GM18499 (cell line): Measurements from ENCODE around the gene SCPEP1.

ENCODE experiments used
- ATAC-seq: cut with Tn5 transposase; IDR thresholded peaks from one replicate; pipeline ENCODE4 v1.9.1; 2021; ENCODE audit warnings: moderate number of reproducible peaks; ENCODE audit not compliant: insufficient read depth, unreplicated experiment

Gene SCPEP1

GRCh38 chr17:57034807-57035754, 57.1 kb downstream of the SCPEP1 start:
- no peak for ATAC-seq

GRCh38 chr17:57035971-57036481, 58.1 kb downstream of the SCPEP1 start:
- ATAC-seq = no peak

DNA sequence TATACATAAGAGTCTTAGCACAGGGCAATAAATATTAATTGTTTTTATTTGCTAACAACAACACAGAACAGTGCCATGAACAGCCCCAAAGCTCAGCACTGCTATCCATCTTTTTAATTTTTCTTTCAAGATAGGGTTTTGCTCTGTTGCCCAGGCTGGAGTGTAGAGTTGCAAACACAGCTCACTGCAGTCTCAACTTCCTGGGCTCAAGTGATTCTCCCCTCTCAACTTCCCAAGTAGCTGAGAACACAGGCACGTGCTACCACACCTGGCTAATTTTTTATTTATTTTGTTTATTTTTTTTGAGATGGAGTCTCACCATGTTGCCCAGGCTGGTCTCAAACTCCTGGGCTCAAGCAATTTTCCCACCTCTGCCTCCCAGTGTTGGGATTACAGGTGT, 59.5 kb downstream of the SCPEP1 start:
- no peak for ATAC-seq

DNA sequence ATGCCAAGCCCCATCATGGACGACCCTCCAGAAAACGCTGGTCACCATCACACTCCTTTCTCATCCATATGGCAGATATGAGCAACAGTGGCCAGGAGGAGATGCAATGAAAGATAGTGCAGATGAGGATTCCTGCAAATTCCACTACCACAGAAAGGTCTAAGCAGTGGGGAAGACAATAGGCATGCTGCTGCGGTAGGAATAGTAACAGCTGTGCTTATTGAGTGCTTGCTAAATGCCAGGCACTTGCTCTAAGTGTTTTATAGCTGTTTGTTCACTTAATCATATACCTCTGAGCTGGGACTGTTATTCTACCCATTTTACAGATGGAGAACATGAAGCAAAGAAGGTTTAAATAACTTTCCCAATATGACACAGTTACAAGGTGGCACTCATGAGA, 60.6 kb downstream of the SCPEP1 start:
- ATAC-seq = no peak

DNA sequence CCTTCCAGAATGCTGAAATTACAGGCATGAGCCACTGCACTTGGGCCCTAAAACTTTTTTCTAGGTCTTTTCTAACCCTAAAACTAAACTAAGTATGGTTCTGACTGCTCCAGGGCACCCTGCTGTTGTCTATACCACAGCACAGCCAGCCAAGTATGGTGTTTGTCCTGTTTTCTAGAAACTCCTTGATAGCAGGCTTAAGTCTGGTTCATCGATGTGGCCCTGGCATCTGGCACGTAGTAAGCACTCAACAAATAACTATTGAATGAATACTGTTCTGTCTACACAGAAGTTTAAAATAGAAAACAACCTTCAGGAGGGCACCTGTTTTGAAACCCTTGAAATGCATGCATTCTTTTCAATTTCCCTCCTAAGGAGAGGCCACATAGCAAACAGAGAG, 62.6 kb downstream of the SCPEP1 start:
- no peak for ATAC-seq

- ATAC-seq = no peak
These were observed 65.3 kb downstream of the SCPEP1 start for GRCh38 chr17:57043276-57043675.

DNA sequence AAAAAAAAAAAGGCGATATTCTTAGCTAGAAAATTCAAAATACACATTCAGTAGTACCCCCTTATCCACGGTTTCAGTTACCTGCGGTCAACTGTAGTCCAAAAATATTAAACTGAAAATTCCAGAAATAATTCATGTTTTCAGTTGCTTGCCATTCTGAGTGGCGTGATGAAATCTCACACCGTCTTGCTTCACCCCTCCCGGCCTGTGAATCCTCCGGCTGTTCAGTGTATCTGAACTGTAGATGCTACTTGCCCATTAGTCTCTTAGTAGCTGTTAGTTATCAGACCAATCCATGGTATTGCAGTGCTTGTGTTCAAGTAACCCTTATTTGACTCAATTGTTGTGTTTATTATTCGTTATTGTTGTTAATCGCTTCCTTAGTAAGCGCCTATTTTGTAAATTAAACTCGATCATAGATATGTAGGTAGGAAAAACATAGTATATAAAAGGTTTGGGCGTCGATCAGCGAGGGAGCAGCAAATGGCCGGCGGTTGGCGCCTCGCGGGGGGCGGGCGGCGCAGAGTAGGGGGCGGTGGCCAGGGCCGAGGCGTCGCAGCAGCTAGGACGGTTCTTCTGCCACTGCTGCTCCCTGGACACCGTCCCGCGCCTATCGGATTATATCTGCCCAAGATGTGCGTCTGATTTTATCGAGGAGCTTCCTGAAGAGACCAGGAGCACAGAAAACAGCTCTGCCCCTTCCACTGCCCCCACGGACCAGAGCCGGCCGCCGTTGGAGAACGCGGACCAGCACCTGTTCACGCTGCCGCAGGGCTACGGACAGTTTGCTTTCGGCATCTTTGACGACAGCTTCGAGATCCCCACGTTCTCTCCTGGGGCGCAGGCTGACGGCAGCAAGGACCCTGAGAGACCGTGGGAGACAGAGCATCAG, 67.3 kb downstream of the SCPEP1 start:
- ATAC-seq = no peak

DNA sequence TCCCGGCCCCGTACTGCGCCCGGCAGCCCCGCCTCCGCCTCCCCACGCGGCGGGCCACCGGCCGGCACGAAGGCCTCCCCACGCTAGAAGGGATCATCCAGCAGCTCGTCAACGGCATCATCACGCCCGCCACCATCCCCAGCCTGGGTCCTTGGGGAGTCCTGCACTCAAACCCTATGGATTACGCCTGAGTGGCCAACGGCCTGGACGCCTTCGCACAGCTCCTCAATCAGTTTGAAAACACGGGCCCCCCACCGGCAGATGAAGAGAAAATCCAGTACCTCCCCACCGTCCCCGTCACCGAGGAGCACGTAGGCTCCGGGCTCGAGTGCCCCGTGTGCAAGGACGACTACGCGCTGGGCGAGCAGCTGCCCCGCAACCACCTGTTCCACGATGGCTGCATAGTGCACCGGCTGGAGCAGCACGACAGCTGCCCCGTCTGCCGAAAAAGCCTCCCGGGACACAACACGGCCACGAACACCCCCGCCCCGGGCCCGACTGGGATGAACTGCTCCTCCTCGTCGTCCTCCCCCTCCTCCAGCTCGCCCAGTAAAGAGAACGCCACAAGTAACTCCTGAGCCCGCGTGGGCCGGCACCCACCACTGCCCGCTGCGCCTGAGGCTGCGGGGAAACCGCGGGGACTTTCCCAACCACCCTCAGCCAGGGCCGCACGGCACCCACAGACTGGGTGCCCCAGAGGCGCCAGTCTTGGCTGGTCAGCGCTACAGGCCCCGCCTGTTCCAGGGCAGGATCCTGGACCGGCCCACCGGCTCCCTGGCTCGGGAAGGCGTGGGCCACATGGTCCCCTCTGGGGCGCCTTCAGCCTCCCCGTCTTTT, 68.2 kb downstream of the SCPEP1 start:
- ATAC-seq = no peak

DNA sequence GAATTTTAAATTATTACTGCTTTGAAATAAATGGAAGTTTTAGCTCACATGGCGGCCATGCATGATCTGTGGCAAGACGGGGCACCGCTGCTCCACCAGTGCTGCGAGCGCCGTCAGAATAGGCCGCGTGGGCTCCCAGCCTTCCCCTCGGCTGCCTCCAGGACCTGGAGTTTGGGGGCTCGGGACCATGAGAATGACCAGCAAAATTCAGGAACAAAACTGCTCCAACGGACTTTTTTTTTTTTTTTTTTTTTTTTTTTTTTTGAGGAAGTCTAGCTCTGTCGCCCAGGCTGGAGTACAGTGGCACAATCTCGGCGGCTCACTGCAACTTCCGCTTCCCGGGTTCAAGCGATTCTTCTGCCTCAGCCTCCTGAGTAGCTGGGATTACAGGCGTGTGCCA, 68.8 kb downstream of the SCPEP1 start:
- ATAC-seq = no peak

GRCh38 chr17:57048096-57048495, 70.2 kb downstream of the SCPEP1 start:
- ATAC-seq = no peak

GRCh38 chr17:57050306-57050705, 72.4 kb downstream of the SCPEP1 start:
- no peak for ATAC-seq

DNA sequence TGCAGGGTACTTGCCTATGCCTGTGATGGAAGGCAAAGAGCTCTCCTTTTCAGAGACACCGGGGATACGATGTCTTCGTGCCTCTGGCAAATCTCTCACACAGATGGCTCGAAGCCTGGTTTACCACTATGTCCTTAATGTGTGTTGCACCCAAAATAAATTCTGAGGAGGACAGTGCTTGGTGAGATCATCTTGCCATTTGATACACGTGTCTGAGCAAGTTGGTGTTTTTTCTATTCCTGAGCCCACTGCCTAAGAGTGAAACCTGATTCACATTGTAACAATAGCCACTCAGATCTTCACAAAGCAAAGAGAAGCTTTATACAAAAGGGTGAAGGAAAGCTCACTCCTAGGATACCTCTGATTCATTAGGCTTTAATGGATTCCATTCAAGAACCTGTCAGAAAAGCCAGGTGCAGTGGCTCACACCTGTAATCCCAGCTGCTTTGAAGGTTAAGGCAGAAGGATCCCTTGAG, 74.0 kb downstream of the SCPEP1 start:
- ATAC-seq = no peak
